H1 (cell line): ENCODE data around the gene TMEM131L. TPM values are rescaled to one million over a fixed set of nuclear protein-coding genes. Genes with fewer than 3 reads are reported as not detected.

Source experiments
- CTCF ChIA-PET: fragments of 300-600 bp; sonication (Branson Sonifier 250); formaldehyde crosslinking; loops from one replicate; lab custom pipeline; 2021; ENCODE audit not compliant: partially characterized antibody; lab: Charles Lee
- POLR2A ChIA-PET: fragments of 300-600 bp; sonication (Branson Sonifier 250); formaldehyde crosslinking; loops from one replicate; lab custom pipeline; 2021; ENCODE audit warnings: inconsistent platforms; ENCODE audit not compliant: partially characterized antibody; lab: Charles Lee
- DNase-seq, 2 experiments: peaks; one replicate each; pipeline versions ENCODE4 v3.0.0 to v3.0.0-alpha.2; 2010 to 2022; ENCODE audit warnings: low spot score in 2 of 2, low read depth in 1 of 2, mixed read lengths in 1 of 2
- FAIRE-seq: peaks from 2 replicates; lab custom pipeline; 2011; peaks lifted over from hg19 to GRCh38; lab: Jason Lieb, UNC
- H2AFZ ChIP-seq: 2 replicates; pipeline ENCODE4 v1.8.1; 2012; ENCODE audit warnings: low read length, inconsistent platforms
- H2AK5ac ChIP-seq: 2 replicates; pipeline ENCODE4 v1.6.1; 2013; ENCODE audit warnings: low read depth, low read length
- H2BK120ac ChIP-seq: replicated peaks from 2 replicates; pipeline ENCODE3; 2013; ENCODE audit warnings: low read depth, low read length, inconsistent platforms
- H2BK12ac ChIP-seq: 2 replicates; pipeline ENCODE4 v1.6.1; 2013; ENCODE audit warnings: low read depth, low read length
- H2BK15ac ChIP-seq: 2 replicates; pipeline ENCODE4 v1.6.1; 2013; ENCODE audit warnings: low read length
- H2BK20ac ChIP-seq: 2 replicates; pipeline ENCODE4 v1.6.1; 2013; ENCODE audit warnings: low read length
- H2BK5ac ChIP-seq: 2 replicates; pipeline ENCODE4 v1.6.1; 2013; ENCODE audit warnings: low read depth, low read length
- H3K14ac ChIP-seq: 2 replicates; pipeline ENCODE4 v1.6.1; 2013; ENCODE audit warnings: inconsistent platforms; ENCODE audit not compliant: insufficient read length
- H3K18ac ChIP-seq: 2 replicates; pipeline ENCODE4 v1.6.1; 2013; ENCODE audit warnings: low read length; ENCODE audit errors: extremely low read depth
- H3K23ac ChIP-seq: 2 replicates; pipeline ENCODE4 v1.6.1; 2013; ENCODE audit warnings: inconsistent platforms; ENCODE audit not compliant: insufficient read length
- H3K23me2 ChIP-seq: 2 replicates; pipeline ENCODE4 v1.6.1; 2013; ENCODE audit warnings: low read depth, low read length
- H3K27ac ChIP-seq: 2 replicates; pipeline ENCODE4 v1.6.1; 2011; ENCODE audit warnings: low read depth, low read length, inconsistent platforms
- H3K27me3 ChIP-seq, 4 experiments: replicated peaks in 1 of 4; 1 replicate in 1 of 4; 2 replicates in 3 of 4; pipeline versions ENCODE4 v1.6.1 to v1.8.1; 2011 to 2013; ENCODE audit warnings: low read length in 3 of 4, mild to moderate bottlenecking in 3 of 4, inconsistent platforms in 2 of 4, mixed read lengths in 2 of 4, moderate library complexity in 1 of 4; ENCODE audit not compliant: control insufficient read depth in 3 of 4, insufficient read depth in 3 of 4; ENCODE audit errors: extremely low read depth in 1 of 4
- H3K36me3 ChIP-seq, 4 experiments: 2 replicates each; pipeline versions ENCODE4 v1.6.1 to v1.8.1; 2011 to 2013; ENCODE audit warnings: mild to moderate bottlenecking in 4 of 4, low read length in 3 of 4, moderate library complexity in 2 of 4, control low read depth in 1 of 4, inconsistent platforms in 1 of 4; ENCODE audit not compliant: insufficient read depth in 4 of 4, control insufficient read depth in 2 of 4
- H3K4ac ChIP-seq: replicated peaks from 2 replicates; pipeline ENCODE3; 2013; ENCODE audit warnings: low read length, low read depth, mixed read lengths, inconsistent platforms; ENCODE audit not compliant: insufficient read length
- H3K4me1 ChIP-seq, 4 experiments: replicated peaks in 1 of 4; 1 replicate in 1 of 4; 2 replicates in 3 of 4; pipeline versions ENCODE4 v1.6.1 to v1.8.1; 2011 to 2013; ENCODE audit warnings: low read length in 3 of 4, inconsistent platforms in 2 of 4, mixed read lengths in 1 of 4; ENCODE audit not compliant: insufficient read depth in 4 of 4, control insufficient read depth in 3 of 4
- H3K4me2 ChIP-seq, 2 experiments: 2 replicates each; pipeline versions ENCODE4 v1.6.1 to v1.8.1; 2011 to 2013; ENCODE audit warnings: low read depth in 2 of 2, low read length in 2 of 2, control low read depth in 1 of 2, inconsistent platforms in 1 of 2, mild to moderate bottlenecking in 1 of 2; ENCODE audit not compliant: insufficient read depth in 1 of 2
- H3K4me3 ChIP-seq, 4 experiments: fragments of 200-600, 300-600 bp in 1 of 4; sonication (generic), shearing (Covaris generic), sonication (Bioruptor Twin) in 1 of 4; 2 replicates each; pipeline versions ENCODE4 v1.5.1 to v1.8.1; 2011 to 2016; ENCODE audit warnings: low read length in 4 of 4, low read depth in 3 of 4, control low read depth in 2 of 4, inconsistent platforms in 2 of 4, mild to moderate bottlenecking in 2 of 4, mixed read lengths in 1 of 4, moderate library complexity in 1 of 4; ENCODE audit not compliant: insufficient read depth in 2 of 4; ENCODE audit errors: extremely low read depth in 1 of 4
- H3K56ac ChIP-seq: replicated peaks from 2 replicates; pipeline ENCODE3; 2013; ENCODE audit warnings: low read depth, mild to moderate bottlenecking, mixed read lengths, low read length, inconsistent platforms; ENCODE audit not compliant: insufficient read length
- H3K79me1 ChIP-seq: 2 replicates; pipeline ENCODE4 v1.6.1; 2013; ENCODE audit warnings: low read depth, low read length, control low read depth
- H3K79me2 ChIP-seq, 2 experiments: 2 replicates each; pipeline versions ENCODE4 v1.6.1 to v1.8.1; 2012 to 2013; ENCODE audit warnings: low read length in 2 of 2, mild to moderate bottlenecking in 2 of 2, inconsistent platforms in 1 of 2; ENCODE audit not compliant: insufficient read depth in 2 of 2, control insufficient read depth in 1 of 2
- H3K9ac ChIP-seq, 4 experiments: replicated peaks in 1 of 4; 1 replicate in 1 of 4; 2 replicates in 3 of 4; pipeline versions ENCODE4 v1.6.1 to v1.8.1; 2011 to 2013; ENCODE audit warnings: low read depth in 3 of 4, low read length in 3 of 4, control low read depth in 2 of 4, mild to moderate bottlenecking in 2 of 4, moderate library complexity in 2 of 4, inconsistent platforms in 1 of 4; ENCODE audit errors: extremely low read depth in 1 of 4
- H3K9me3 ChIP-seq, 2 experiments: 2 replicates each; pipeline versions ENCODE4 v1.6.1 to v1.8.1; 2012 to 2013; ENCODE audit warnings: mild to moderate bottlenecking in 2 of 2, moderate library complexity in 2 of 2, control low read depth in 1 of 2, inconsistent platforms in 1 of 2, low read depth in 1 of 2, low read length in 1 of 2, mixed read lengths in 1 of 2; ENCODE audit not compliant: insufficient read depth in 2 of 2
- H4K20me1 ChIP-seq, 2 experiments: replicated peaks in 1 of 2; 2 replicates each; pipeline versions ENCODE3 to v1.8.1; 2011 to 2013; ENCODE audit warnings: inconsistent platforms in 2 of 2, low read length in 2 of 2, mild to moderate bottlenecking in 1 of 2; ENCODE audit not compliant: insufficient read depth in 2 of 2, control insufficient read depth in 1 of 2
- H4K5ac ChIP-seq: 2 replicates; pipeline ENCODE4 v1.6.1; 2013; ENCODE audit warnings: low read length, low read depth, mixed read lengths, inconsistent platforms; ENCODE audit not compliant: insufficient read length
- H4K8ac ChIP-seq: 2 replicates; pipeline ENCODE4 v1.8.0; 2013; ENCODE audit warnings: mild to moderate bottlenecking, moderate library complexity, low read length, inconsistent platforms; ENCODE audit not compliant: insufficient read depth; ENCODE audit errors: extremely low read depth
- H4K91ac ChIP-seq: replicated peaks from 2 replicates; pipeline ENCODE3; 2013; ENCODE audit warnings: low read length, mixed read lengths, inconsistent platforms; ENCODE audit not compliant: insufficient read length
- ASH2L ChIP-seq: fragments of 200-600, 300-600 bp; sonication (generic); IDR thresholded peaks from one replicate; pipeline ENCODE4 v1.7.1; 2017; ENCODE audit warnings: low read length
- CBX5 ChIP-seq: fragments of 300-800, 300-1000 bp; sonication (generic); IDR thresholded peaks from 2 replicates; pipeline ENCODE4 v1.7.1; 2016; ENCODE audit warnings: antibody characterized with exemption, low read length, low read depth
- CHD1 ChIP-seq: IDR thresholded peaks from 2 replicates; pipeline ENCODE4 v1.6.1; 2012; ENCODE audit warnings: low read depth, low read length, improper control_type of control experiment
- CTCF ChIP-seq, 3 experiments: IDR thresholded peaks; 1 replicate in 2 of 3; 2 replicates in 1 of 3; pipeline versions ENCODE4 v1.5.1 to v1.6.1; 2011; ENCODE audit warnings: low read length in 3 of 3, mild to moderate bottlenecking in 3 of 3, inconsistent platforms in 2 of 3, low read depth in 1 of 3, moderate library complexity in 1 of 3; ENCODE audit not compliant: insufficient read depth in 1 of 3; ENCODE audit errors: control extremely low read depth in 1 of 3
- GTF2F1 ChIP-seq: IDR thresholded peaks from 2 replicates; pipeline ENCODE4 v1.6.1; 2012; ENCODE audit warnings: low read depth, low read length, improper control_type of control experiment, borderline replicate concordance
- RAD21 ChIP-seq, 2 experiments: IDR thresholded peaks in 1 of 2; conservative IDR thresholded peaks in 1 of 2; 2 replicates each; pipeline ENCODE4 v1.6.1; 2011; ENCODE audit warnings: low read depth in 2 of 2, low read length in 2 of 2, improper control_type of control experiment in 1 of 2, inconsistent platforms in 1 of 2, mild to moderate bottlenecking in 1 of 2, moderate library complexity in 1 of 2
- RBBP5 ChIP-seq: IDR thresholded peaks from 2 replicates; pipeline ENCODE4 v1.7.1; 2012; ENCODE audit warnings: low read depth, mild to moderate bottlenecking, inconsistent platforms, low read length, moderate library complexity, borderline replicate concordance
- SIX5 ChIP-seq: IDR thresholded peaks from 2 replicates; pipeline ENCODE4 v1.6.1; 2011; ENCODE audit warnings: mild to moderate bottlenecking, low read depth, low read length
- SRF ChIP-seq: IDR thresholded peaks from 2 replicates; pipeline ENCODE4 v1.6.1; 2011; ENCODE audit warnings: mild to moderate bottlenecking, low read depth, low read length, moderate library complexity
- TAF1 ChIP-seq: IDR thresholded peaks from 2 replicates; pipeline ENCODE4 v1.6.1; 2011; ENCODE audit warnings: mild to moderate bottlenecking, low read depth, low read length
- TEAD4 ChIP-seq: IDR thresholded peaks from 2 replicates; pipeline ENCODE4 v1.6.1; 2012; ENCODE audit warnings: low read depth, low read length, inconsistent platforms, mixed read lengths
- YY1 ChIP-seq: IDR thresholded peaks from 2 replicates; pipeline ENCODE4 v1.6.1; 2011; ENCODE audit warnings: low read depth, mild to moderate bottlenecking, low read length
- WGBS, 2 experiments: shearing (Covaris generic) in 1 of 2; methylation state at CpG; one replicate each; pipeline versions ENCODE4 v1.1.6 to v1.1.7; 2013 to 2015; ENCODE audit warnings: low lambda C conversion rate in 2 of 2, mixed read lengths in 2 of 2, inconsistent platforms in 1 of 2, low coverage in 1 of 2, missing lambda C conversion rate in 1 of 2; ENCODE audit not compliant: insufficient replicate concordance in 2 of 2, insufficient coverage in 1 of 2, insufficient read length in 1 of 2; ENCODE audit errors: extremely low coverage in 1 of 2, missing lambda C conversion rate in 1 of 2; 5-methylcytosine and 5-hydroxymethylcytosine counted together
- polyA plus RNA-seq, 7 experiments: library from polyadenylated mRNA; depleted of rRNA in 3 of 7; stranded (reverse) in 5 of 7; unstranded in 2 of 7; fragments of >200 nt in 5 of 7; fragments of 200-250 nt in 2 of 7; gene quantifications; 1 replicate in 5 of 7; 2 replicates in 1 of 7; 4 replicates in 1 of 7; pipeline versions ENCODE4 v1.2.1 to v1.2.3, GENCODE V29; 2011 to 2013; ENCODE audit warnings: missing spikeins in 2 of 7, mixed read lengths in 2 of 7
- total RNA-seq: library from RNA; stranded (reverse); fragmentation: NEBNext Ultra II Directional; extraction: Animal tissue kit (Norgen Biotek cat#: 25700); gene quantifications from 2 replicates; pipeline ENCODE4 v1.2.1, GENCODE V29; 2021

The TMEM131L gene
- total and polyA plus RNA-seq, 2 of the 8 experiments (the other 6 are each of a cell fraction or from before 2014, with no cell fraction given), result 14.3 to 26.1 TPM

DNA sequence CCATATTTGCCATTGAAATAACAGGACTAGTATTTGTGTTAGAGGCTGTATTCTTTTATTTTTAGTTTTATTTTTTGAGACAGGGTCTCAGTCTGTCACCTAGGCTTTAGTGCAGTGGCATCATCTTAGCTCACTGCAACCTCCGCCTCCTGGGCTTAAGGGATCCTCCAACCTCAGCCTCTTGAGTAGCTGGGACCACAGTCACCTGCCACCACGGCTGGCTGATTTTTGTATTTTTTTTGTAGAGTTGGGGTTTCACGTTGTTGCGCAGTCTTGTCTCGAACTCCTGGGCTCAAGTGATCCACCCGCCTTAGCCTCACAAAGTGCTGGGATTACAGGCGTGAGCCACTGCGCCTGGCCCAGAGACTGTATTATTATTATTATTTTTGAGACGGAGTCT lies 15.3 kb downstream of the TMEM131L start:
- H2BK12ac ChIP-seq, result no peak overlapping the region
- no peak overlapping the region for H3K23ac ChIP-seq
- no peak overlapping the region for H4K91ac ChIP-seq
- H2BK15ac ChIP-seq, result no peak overlapping the region
- H4K8ac ChIP-seq, result no peak overlapping the region
- no peaks in the 10 kb centered on the region for H3K23me2 ChIP-seq
- WGBS, 2 experiments, result 92% methylated on average over 9 of the region's 9 CpGs; no CpG with 5 or more reads in 1 of the 2 experiments
- H4K20me1 ChIP-seq, result peaks cover 0 to 5% of the 10 kb centered on the region in 2 experiments
- DNase-seq (no peak), FAIRE-seq (no peak)
- POLR2A ChIA-PET, result interaction anchor here (1.1 kb wide), 1 partner anchor 14 kb away, joined by 6 read pairs; no protein-coding TSS in a partner anchor
- H2BK5ac ChIP-seq, result no peak overlapping the region
- no peak overlapping the region for H2BK120ac ChIP-seq
- no peak overlapping the region for H2BK20ac ChIP-seq
- H4K5ac ChIP-seq, result no peak overlapping the region
- H3K18ac ChIP-seq, result no peak overlapping the region
- no peak overlapping the region for H3K56ac ChIP-seq
- no peak overlapping the region for H3K4ac ChIP-seq
- peaks cover 0 to 33% of the 10 kb centered on the region in 2 experiments; a peak in 2 of 4 replicates for H3K79me2 ChIP-seq
- no peaks in the 10 kb centered on the region for H3K79me1 ChIP-seq
- CTCF ChIA-PET, result interaction anchor here (0.8 to 1.4 kb wide), 4 partner anchors 13 to 63 kb away, joined by 3 read pairs; partner anchors contain the start of gene TMEM131L
- H3K4me3 ChIP-seq, result no peak overlapping the region
- H3K27me3 ChIP-seq, result no peaks in the 10 kb centered on the region
- H3K9me3 ChIP-seq, result no peaks in the 10 kb centered on the region
- no peak overlapping the region for H2AFZ ChIP-seq
- no peak overlapping the region for H2AK5ac ChIP-seq
- H3K27ac ChIP-seq, result no peak overlapping the region
- H3K4me2 ChIP-seq, result no peak overlapping the region
- H3K9ac ChIP-seq, result no peak overlapping the region
- H3K4me1 ChIP-seq, result peaks cover 3 to 8% (median 4%) of the 10 kb centered on the region in 4 experiments
- no peak overlapping the region for H3K14ac ChIP-seq
- peaks cover 0 to 3% (median 0%) of the 10 kb centered on the region in 4 experiments; a peak in 1 of 8 replicates for H3K36me3 ChIP-seq
- no peak for TF ChIP-seq RAD21 (IDR thresholded peaks at IDR 0.05 in 1 of 2, conservative IDR thresholded peaks at IDR 0.05 in 1 of 2; ENCODE audit: low read depth in 2 of 2, low read length in 2 of 2)
- TF ChIP-seq YY1, result no peak
- no peak for TF ChIP-seq TEAD4
- no peak for TF ChIP-seq ASH2L
- no peak for TF ChIP-seq SIX5
- TF ChIP-seq CHD1, result no peak
- TF ChIP-seq CTCF (IDR thresholded peaks at IDR 0.05; ENCODE audit: control extremely low read depth in 1 of 3, insufficient read depth in 1 of 3, low read depth in 1 of 3, low read length in 3 of 3), result no peak
- no peak for TF ChIP-seq GTF2F1
- TF ChIP-seq SRF, result no peak
- no peak for TF ChIP-seq RBBP5
- TF ChIP-seq TAF1, result no peak
- TF ChIP-seq CBX5, result no peak
